Karpas-422 (cell line): Measurements from ENCODE around the gene MPRIP. TPM values are rescaled to one million over a fixed set of nuclear protein-coding genes. Genes with fewer than 3 reads are reported as not detected.
"Not testable (repeated sequence)": the region's sequence is repeated elsewhere in the genome, so short reads cannot be mapped to it uniquely, and the experiment has no call there.

ENCODE experiments used
- DNase-seq: peaks from one replicate; pipeline ENCODE4 v3.0.0-alpha.2; 2015
- H2AFZ ChIP-seq: fragments of 200-600 bp; sonication (generic); 2 replicates; pipeline ENCODE4 v1.6.1; 2014; ENCODE audit warnings: antibody characterized with exemption, low read length, mixed read lengths
- H3K27ac ChIP-seq: fragments of 200-600 bp; sonication (generic); 2 replicates; pipeline ENCODE4 v1.5.1; 2014; ENCODE audit warnings: mild to moderate bottlenecking, low read length, moderate library complexity
- H3K27me3 ChIP-seq: fragments of 200-600 bp; sonication (generic); 2 replicates; pipeline ENCODE4 v1.6.1; 2014; ENCODE audit warnings: low read length, mixed read lengths
- H3K36me3 ChIP-seq: fragments of 200-600 bp; sonication (generic); 2 replicates; pipeline ENCODE4 v1.6.1; 2014; ENCODE audit warnings: low read length, mixed read lengths; ENCODE audit not compliant: insufficient read depth
- H3K4me1 ChIP-seq: fragments of 200-600 bp; sonication (generic); 2 replicates; pipeline ENCODE4 v1.6.1; 2014; ENCODE audit warnings: mild to moderate bottlenecking, low read length, mixed read lengths
- H3K4me2 ChIP-seq: fragments of 200-600 bp; sonication (generic); 2 replicates; pipeline ENCODE4 v1.6.1; 2014; ENCODE audit warnings: low read length, low read depth, mild to moderate bottlenecking; ENCODE audit not compliant: poor library complexity, severe bottlenecking
- H3K4me3 ChIP-seq: fragments of 200-600 bp; sonication (generic); 2 replicates; pipeline ENCODE4 v1.5.1; 2014; ENCODE audit warnings: mild to moderate bottlenecking, antibody characterized with exemption, low read length, mixed read lengths
- H3K79me2 ChIP-seq: fragments of 200-600 bp; sonication (generic); 2 replicates; pipeline ENCODE4 v1.6.1; 2014; ENCODE audit warnings: mild to moderate bottlenecking, low read length, mixed read lengths
- H3K9ac ChIP-seq: fragments of 200-600 bp; sonication (generic); 2 replicates; pipeline ENCODE4 v1.6.0; 2014; ENCODE audit warnings: low read length
- H3K9me2 ChIP-seq: fragments of 200-600 bp; sonication (generic), shearing (Covaris generic); replicated peaks from 2 replicates; pipeline ENCODE4 v1.6.0; 2014; ENCODE audit warnings: mild to moderate bottlenecking, low read length, moderate library complexity; ENCODE audit not compliant: insufficient read depth
- H3K9me3 ChIP-seq: fragments of 300-700, 200-600 bp; sonication (generic); 2 replicates; pipeline ENCODE4 v1.6.1; 2014; ENCODE audit warnings: low read length, mixed read lengths
- H4K20me1 ChIP-seq: fragments of 200-600 bp; sonication (generic); 2 replicates; pipeline ENCODE4 v1.6.1; 2014; ENCODE audit warnings: mild to moderate bottlenecking, antibody characterized with exemption, low read length, low read depth; ENCODE audit not compliant: insufficient read depth
- total RNA-seq: library from RNA; depleted of rRNA; stranded (reverse); fragments of >200 nt; shearing (Covaris generic); gene quantifications from 2 replicates; pipeline ENCODE4 v1.2.3, GENCODE V29; 2014; ENCODE audit warnings: low replicate concordance

The MPRIP gene
- total RNA-seq, 1 experiment from 2014 or later: 44.1 TPM

DNA sequence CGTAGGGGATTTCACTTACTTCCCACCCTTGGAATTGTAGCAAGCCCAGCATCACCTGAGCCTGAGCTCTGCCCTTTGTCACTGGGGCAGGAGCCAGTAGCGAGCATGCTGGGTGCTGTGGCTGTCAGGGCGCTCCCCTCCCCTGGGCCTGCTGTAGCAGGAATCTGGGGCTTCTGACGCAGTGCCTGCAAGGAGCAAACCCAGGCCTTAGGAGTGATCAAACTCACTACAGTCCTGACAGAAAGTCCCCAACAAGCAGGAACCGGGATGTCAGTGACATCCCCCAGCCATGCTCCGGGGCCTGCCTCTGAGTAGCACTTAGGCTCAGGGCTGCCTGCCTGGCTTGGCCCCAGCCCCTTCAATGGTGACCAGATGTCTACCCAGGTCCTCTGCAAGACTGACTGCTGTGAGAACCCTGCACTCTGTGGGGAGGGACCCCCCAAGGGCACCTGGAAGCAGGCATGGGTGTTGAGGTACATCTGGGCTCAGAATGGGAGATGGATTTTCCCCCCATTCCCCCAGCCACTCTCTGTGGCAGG lies 140.4 kb downstream of the MPRIP start:
- no peaks in the 10 kb centered on the region for H3K79me2 ChIP-seq
- H3K4me3 ChIP-seq: no peak overlapping the region
- DNase-seq: no peak
- H4K20me1 ChIP-seq: no peaks in the 10 kb centered on the region
- H3K9me3 ChIP-seq: no peaks in the 10 kb centered on the region
- no peaks in the 10 kb centered on the region for H3K9me2 ChIP-seq
- H3K9ac ChIP-seq: no peak overlapping the region
- H3K36me3 ChIP-seq: no peaks in the 10 kb centered on the region
- H3K27me3 ChIP-seq: no peaks in the 10 kb centered on the region
- H3K27ac ChIP-seq: no peak overlapping the region
- H3K4me2 ChIP-seq: no peak overlapping the region
- no peaks in the 10 kb centered on the region for H3K4me1 ChIP-seq
- H2AFZ ChIP-seq: no peak overlapping the region

DNA sequence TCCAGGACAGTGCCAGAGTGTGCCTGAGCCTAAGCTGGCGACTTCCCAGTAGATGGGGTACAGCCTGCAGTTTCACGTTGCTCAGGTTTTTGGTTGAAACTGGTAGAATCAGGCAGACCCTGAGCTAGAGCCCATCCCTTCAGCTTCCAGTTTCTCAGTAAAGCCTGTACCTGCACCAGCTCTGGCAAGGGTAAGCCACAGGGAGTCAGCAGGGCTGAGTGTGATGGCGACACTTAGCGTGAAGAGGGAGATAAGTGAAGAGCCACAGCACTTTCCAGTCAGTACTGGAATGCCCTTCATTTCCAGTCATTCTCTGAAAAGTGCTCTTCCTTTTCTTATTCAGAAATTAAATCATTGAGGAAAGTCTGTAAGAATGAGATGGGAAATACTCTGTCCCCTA lies 141.5 kb downstream of the MPRIP start:
- Histone ChIP-seq H3K36me3 (no peaks in the 10 kb centered on the region), H3K27ac (no peak overlapping the region), H3K79me2 (no peaks in the 10 kb centered on the region), H2AFZ (no peak overlapping the region), H3K9ac (no peak overlapping the region), H3K9me3 (no peaks in the 10 kb centered on the region), H3K27me3 (no peaks in the 10 kb centered on the region), H3K4me2 (no peak overlapping the region), H3K9me2 (no peaks in the 10 kb centered on the region), H3K4me1 (no peaks in the 10 kb centered on the region), H3K4me3 (no peak overlapping the region), H4K20me1 (no peaks in the 10 kb centered on the region)
- DNase-seq: no peak

DNA sequence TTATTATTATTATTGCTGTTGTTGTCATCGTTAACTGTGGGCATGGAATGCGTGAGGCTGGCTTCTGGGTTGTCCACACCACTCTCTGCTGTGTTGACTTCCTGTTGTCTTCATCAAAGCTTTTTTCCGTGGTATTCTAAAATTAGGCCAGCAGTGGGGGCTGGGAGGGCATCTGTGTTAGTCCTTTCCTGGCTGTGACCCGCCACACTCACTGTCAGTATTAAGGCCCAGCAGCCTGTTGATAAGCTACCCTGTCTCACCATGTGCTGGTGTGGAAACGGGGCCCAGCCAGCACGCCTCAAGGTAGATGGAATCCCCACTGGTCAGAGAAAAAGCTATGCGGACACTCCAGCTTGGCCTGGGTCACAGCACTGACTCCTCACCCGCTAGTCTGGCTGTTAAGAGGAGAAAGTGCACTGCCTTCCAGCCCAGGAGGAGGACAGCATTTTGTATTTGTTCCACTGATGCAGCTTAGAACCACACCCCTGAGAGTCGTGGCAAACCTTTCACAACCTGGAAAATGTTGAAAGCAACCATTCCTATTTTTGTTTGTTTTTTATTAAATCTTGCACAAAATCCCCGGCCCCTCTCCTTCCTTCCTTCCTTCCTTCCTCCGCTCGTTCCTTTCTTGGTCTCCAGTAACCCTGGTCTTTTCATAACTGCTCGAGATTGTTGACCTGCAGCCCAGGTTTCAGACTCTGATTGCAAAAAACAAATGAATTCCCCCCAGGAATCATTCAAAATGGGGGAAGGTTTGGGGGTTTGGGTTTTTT lies 142.9 kb downstream of the MPRIP start:
- not testable (repeated sequence) for H3K9ac ChIP-seq, H3K27ac ChIP-seq, H3K4me1 ChIP-seq, DNase-seq, H3K27me3 ChIP-seq, H3K4me3 ChIP-seq, H2AFZ ChIP-seq, H3K36me3 ChIP-seq, H4K20me1 ChIP-seq, H3K79me2 ChIP-seq, H3K4me2 ChIP-seq, H3K9me2 ChIP-seq, H3K9me3 ChIP-seq

DNA sequence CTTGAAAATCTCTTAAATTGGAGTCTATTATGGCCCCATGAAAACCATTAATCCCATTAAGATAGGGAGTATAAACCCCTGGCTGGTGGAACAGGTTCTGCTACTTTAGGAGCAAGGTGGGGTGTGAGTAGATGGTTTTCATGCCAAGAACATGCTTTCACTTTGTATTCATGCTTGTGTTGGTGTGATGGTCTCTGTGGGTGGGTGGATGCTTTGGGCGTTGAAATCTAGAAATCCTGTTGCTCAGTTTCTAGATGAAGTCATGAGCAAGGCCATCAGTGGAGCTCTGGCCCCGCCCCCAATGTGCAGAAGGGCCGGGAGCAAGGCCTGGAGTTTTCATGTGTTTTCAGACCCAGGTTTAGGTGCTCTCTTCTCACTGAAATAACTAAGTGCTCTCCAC lies 143.8 kb downstream of the MPRIP start:
- H3K4me3 ChIP-seq: no peak overlapping the region
- no peaks in the 10 kb centered on the region for H3K36me3 ChIP-seq
- H3K79me2 ChIP-seq: no peaks in the 10 kb centered on the region
- no peak for DNase-seq
- no peak overlapping the region for H3K4me2 ChIP-seq
- H2AFZ ChIP-seq: no peak overlapping the region
- no peaks in the 10 kb centered on the region for H4K20me1 ChIP-seq
- H3K9me3 ChIP-seq: no peaks in the 10 kb centered on the region
- H3K27ac ChIP-seq: no peak overlapping the region
- no peaks in the 10 kb centered on the region for H3K9me2 ChIP-seq
- H3K27me3 ChIP-seq: no peaks in the 10 kb centered on the region
- H3K9ac ChIP-seq: no peak overlapping the region
- H3K4me1 ChIP-seq: no peaks in the 10 kb centered on the region

DNA sequence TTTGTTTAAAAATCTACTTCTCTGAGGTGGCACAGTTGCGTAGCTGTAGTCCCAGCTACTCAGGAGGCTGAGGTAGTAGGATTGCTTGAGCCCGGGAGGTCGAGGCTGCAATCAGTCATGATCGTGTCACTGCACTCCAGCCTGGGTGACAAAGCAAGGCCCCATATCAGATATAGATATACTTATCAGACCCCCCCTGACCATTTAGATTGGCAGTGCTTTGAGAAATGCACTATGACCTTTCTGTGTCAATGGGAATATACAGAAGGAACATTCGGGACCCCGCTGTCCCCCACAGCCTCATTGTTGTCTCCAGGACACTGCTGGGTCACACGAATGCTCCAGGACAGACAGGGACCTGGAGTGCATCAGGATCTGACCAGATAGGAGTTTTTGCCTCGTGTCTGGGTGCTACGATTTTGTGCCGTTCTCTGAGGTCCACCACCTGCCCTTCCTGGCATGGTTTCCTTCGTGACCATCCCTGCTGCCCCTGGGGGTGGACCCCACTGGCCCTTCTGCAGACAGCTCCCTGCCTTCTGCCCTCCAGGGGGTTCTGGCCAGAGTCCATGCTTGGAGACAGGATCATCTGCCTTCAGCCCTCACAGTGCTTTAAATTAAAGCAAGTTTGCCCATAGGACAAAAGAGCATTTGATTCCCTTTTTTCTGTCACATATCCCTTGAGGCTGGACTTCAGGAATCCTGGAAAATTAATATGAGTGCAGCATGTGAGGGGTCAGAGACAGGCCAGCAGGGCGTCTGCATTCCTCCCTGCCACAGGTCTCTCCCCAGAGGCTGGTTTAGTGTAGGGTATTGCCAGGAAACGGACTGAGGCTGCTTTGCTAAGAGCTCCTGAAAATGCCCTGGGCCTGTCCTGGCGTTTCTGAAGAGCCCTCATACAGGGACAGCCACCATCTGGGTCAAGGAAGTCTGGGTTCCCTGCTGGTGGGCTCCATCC lies 144.6 kb downstream of the MPRIP start:
- H3K4me1 ChIP-seq: no peaks in the 10 kb centered on the region
- H3K9me3 ChIP-seq: no peaks in the 10 kb centered on the region

GRCh38 chr17:17188586-17188985 lies 146.3 kb downstream of the MPRIP start:
- Histone ChIP-seq H3K9me3 (no peaks in the 10 kb centered on the region), H3K4me3 (no peak overlapping the region), H3K27ac (no peak overlapping the region), H2AFZ (no peak overlapping the region), H3K9me2 (no peaks in the 10 kb centered on the region), H3K27me3 (no peaks in the 10 kb centered on the region), H3K9ac (no peak overlapping the region), H3K36me3 (no peaks in the 10 kb centered on the region), H3K4me2 (no peak overlapping the region), H4K20me1 (no peaks in the 10 kb centered on the region), H3K4me1 (no peaks in the 10 kb centered on the region), H3K79me2 (no peaks in the 10 kb centered on the region)
- no peak for DNase-seq

More for the DNA sequence above, 144.6 kb downstream of the MPRIP start:
- Histone ChIP-seq H3K4me2 (no peak overlapping the region), H3K36me3 (no peaks in the 10 kb centered on the region), H3K9me2 (no peaks in the 10 kb centered on the region), H3K27ac (no peak overlapping the region), H3K79me2 (no peaks in the 10 kb centered on the region), H3K27me3 (no peaks in the 10 kb centered on the region), H4K20me1 (no peaks in the 10 kb centered on the region), H3K4me3 (no peak overlapping the region), H3K9ac (no peak overlapping the region), H2AFZ (no peak overlapping the region)
- no peak for DNase-seq

- Histone ChIP-seq H3K27me3 (no peaks in the 10 kb centered on the region), H3K4me2 (no peak overlapping the region), H3K4me1 (no peaks in the 10 kb centered on the region), H3K27ac (no peak overlapping the region), H3K79me2 (no peaks in the 10 kb centered on the region), H3K36me3 (no peaks in the 10 kb centered on the region), H3K9me3 (no peaks in the 10 kb centered on the region), H3K4me3 (no peak overlapping the region), H3K9me2 (no peaks in the 10 kb centered on the region), H4K20me1 (no peaks in the 10 kb centered on the region), H3K9ac (no peak overlapping the region), H2AFZ (no peak overlapping the region)
- DNase-seq: no peak
Measured at GRCh38 chr17:17189559-17189958, 147.3 kb downstream of the MPRIP start.

DNA sequence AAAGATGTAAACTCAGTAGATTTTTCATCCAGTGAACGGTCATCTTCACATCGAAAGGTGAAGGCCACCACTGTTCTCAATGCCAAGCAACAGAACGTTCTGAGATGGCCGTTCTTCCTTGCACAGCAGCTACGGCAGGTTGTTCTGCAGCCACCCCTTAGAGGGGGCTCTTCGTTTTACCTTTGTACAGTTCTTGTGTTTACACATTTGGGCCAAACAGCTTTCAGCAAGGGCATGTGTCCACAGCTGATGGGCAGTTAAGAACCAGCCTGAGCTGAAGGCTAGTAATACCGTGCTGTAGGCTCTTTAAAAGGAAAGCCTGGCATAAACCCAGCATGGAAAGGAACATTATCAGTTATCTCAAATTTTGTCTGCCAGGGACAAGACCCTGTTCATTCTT lies 147.9 kb downstream of the MPRIP start:
- H3K9me2 ChIP-seq: no peaks in the 10 kb centered on the region
- H3K27me3 ChIP-seq: no peaks in the 10 kb centered on the region
- no peaks in the 10 kb centered on the region for H3K79me2 ChIP-seq
- H3K9ac ChIP-seq: no peak overlapping the region
- no peaks in the 10 kb centered on the region for H3K36me3 ChIP-seq
- DNase-seq: no peak
- H3K27ac ChIP-seq: no peak overlapping the region
- no peaks in the 10 kb centered on the region for H3K9me3 ChIP-seq
- no peaks in the 10 kb centered on the region for H3K4me1 ChIP-seq
- no peaks in the 10 kb centered on the region for H4K20me1 ChIP-seq
- H2AFZ ChIP-seq: no peak overlapping the region
- H3K4me3 ChIP-seq: no peak overlapping the region
- no peak overlapping the region for H3K4me2 ChIP-seq
